Esophagus muscularis mucosa (tissue), 4 donors: ENCODE data around the gene FAM120AOS. TPM values are rescaled to one million over a fixed set of nuclear protein-coding genes. Genes with fewer than 3 reads are reported as not detected.

Experiments used
- DNase-seq: peaks from one replicate; pipeline ENCODE4 v3.0.0-alpha.2; 2017; ENCODE audit errors: extremely low spot score
- H3K27ac ChIP-seq, 4 donors: fragments of 200-600 bp; sonication (generic); replicated peaks in 1 of 4; 1 replicate in 3 of 4; 2 replicates in 1 of 4; pipeline ENCODE4 v1.5.1; 2016 to 2019; ENCODE audit warnings: mild to moderate bottlenecking in 1 of 4
- H3K27me3 ChIP-seq, 4 donors: fragments of 200-600 bp; sonication (generic); one replicate each; pipeline versions ENCODE4 v1.5.1 to v1.6.0; 2016 to 2019
- H3K36me3 ChIP-seq, 4 donors: fragments of 200-600 bp; sonication (generic); one replicate each; pipeline ENCODE4 v1.5.1; 2016 to 2019
- H3K4me1 ChIP-seq, 4 donors: fragments of 200-600 bp; sonication (generic); one replicate each; pipeline ENCODE4 v1.5.1; 2016 to 2019
- H3K4me3 ChIP-seq, 4 donors: fragments of 200-600 bp; sonication (generic); 1 replicate in 2 of 4; 2 replicates in 2 of 4; pipeline ENCODE4 v1.5.1; 2016 to 2019; ENCODE audit warnings: mild to moderate bottlenecking in 4 of 4, moderate library complexity in 1 of 4
- H3K9me3 ChIP-seq, 4 donors: fragments of 200-600 bp; sonication (generic); 1 replicate in 3 of 4; 2 replicates in 1 of 4; pipeline ENCODE4 v1.5.1; 2016 to 2019
- EP300 ChIP-seq: sonication (generic); formaldehyde crosslinking; IDR thresholded peaks from one replicate; pipeline ENCODE4 v1.6.1; 2017; ENCODE audit warnings: antibody characterized with exemption
- POLR2A ChIP-seq: fragments of 450-650 bp; IDR thresholded peaks from one replicate; pipeline ENCODE4 v1.6.1; 2017; ENCODE audit warnings: antibody characterized with exemption, moderate library complexity, mild to moderate bottlenecking, low read depth
- POLR2AphosphoS5 ChIP-seq, 2 donors: sonication (generic); formaldehyde crosslinking; IDR thresholded peaks; one replicate each; pipeline ENCODE4 v1.6.1; 2017; ENCODE audit warnings: antibody characterized with exemption in 2 of 2
- WGBS: methylation state at CpG from one replicate; pipeline ENCODE4 v1.1.5; 2018; 5-methylcytosine and 5-hydroxymethylcytosine counted together
- intact Hi-C: fragments of 100-400 bp; cut with DNase I; formaldehyde crosslinking; loops from one replicate; pipeline ENCODE4 v1.15.1; 2023
- total RNA-seq, 4 donors: library from RNA; depleted of rRNA; stranded (reverse); fragments of >200 nt; gene quantifications; one replicate each; pipeline versions ENCODE4 v1.1.0 to v1.2.1, GENCODE V29; 2016
- TF ChIP-seq, protein P1 (sequence below), 3 experiments: fragments of 200-600 bp in 2 of 3; fragments of 450-650 bp in 1 of 3; sonication (generic) in 2 of 3; IDR thresholded peaks; one replicate each; pipeline ENCODE4 v1.5.1; 2017 to 2019; ENCODE audit warnings: antibody characterized with exemption in 3 of 3, mild to moderate bottlenecking in 2 of 3, moderate library complexity in 1 of 3

The FAM120AOS gene
- 10 to 100 TPM; 51.7 to 63.6 (median 55.3) TPM for total RNA-seq

DNA sequence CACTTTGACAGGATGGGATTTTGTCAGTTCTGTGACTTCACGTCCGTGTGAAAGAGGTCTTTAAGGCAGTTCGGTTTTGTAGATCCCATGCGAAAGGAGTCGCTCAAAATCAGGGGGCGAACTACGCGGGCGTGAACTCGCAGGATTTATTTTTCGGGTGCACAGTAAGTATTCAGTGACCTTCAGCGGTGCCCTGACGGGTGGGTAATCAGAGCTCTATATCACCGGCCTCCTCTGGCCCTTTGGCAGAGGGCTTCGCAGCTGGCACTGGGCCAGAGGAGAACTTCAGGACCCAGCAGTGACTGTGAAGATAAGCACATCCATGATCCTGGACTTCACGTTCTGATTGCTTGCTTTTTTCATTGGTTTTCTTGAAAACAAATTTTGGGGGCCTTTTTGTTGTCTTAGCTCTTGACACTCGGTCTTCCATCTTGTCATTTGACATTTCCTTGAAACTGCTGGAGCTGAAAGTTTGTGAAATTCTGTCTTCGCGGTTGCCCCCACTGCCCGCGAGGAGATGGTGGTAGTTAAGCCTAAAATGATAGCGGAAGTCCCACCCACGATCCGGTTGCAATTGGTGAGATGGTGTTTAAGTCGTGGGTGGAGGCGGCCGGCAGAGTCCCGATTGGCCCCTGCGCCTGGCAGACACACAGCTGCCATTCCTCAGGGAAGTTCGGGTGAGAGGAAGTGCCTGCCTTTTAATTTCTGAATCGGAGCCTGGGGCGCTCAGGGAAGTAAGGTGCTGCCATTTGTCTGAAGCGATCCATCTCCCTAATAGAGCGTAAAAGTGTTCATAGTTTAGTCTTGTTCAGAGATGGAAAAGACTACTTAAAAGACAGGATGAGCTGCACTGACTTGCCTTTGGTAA is at the start of gene FAM120AOS:
FAM120AOS (minus strand) TSS at position 535 of the 868 bp plus-strand sequence. CDS start 872 bp downstream, outside the sequence.
- Histone ChIP-seq H3K9me3 (no peaks in the 10 kb centered on the region), H3K27me3 (no peaks in the 10 kb centered on the region), H3K4me3 (peak within 1 kb of the TSS; percentile 77 to 91 (median 81)), H3K27ac (peak within 1 kb of the TSS; percentile 96 to 99 (median 98)), H3K4me1 (peaks cover 45 to 69% (median 63%) of the 10 kb centered on the region in 4 donors), H3K36me3 (peaks cover 3 to 16% (median 10%) of the 10 kb centered on the region in 4 donors)
- under 1% methylated on average over 26 of the region's 34 CpGs for WGBS
- intact Hi-C loops, result loop anchor here (2.0 to 10.0 kb wide), 3 partner anchors 52 to 318 kb away; partner anchors contain the start of gene NINJ1
- peak; percentile 99 for DNase-seq
- TF ChIP-seq POLR2A (peak; percentile 18), POLR2AphosphoS5 (IDR thresholded peaks at IDR 0.05) (peak; percentile 85 to 87), EP300 (no peak)
- TF ChIP-seq, protein P1, sequence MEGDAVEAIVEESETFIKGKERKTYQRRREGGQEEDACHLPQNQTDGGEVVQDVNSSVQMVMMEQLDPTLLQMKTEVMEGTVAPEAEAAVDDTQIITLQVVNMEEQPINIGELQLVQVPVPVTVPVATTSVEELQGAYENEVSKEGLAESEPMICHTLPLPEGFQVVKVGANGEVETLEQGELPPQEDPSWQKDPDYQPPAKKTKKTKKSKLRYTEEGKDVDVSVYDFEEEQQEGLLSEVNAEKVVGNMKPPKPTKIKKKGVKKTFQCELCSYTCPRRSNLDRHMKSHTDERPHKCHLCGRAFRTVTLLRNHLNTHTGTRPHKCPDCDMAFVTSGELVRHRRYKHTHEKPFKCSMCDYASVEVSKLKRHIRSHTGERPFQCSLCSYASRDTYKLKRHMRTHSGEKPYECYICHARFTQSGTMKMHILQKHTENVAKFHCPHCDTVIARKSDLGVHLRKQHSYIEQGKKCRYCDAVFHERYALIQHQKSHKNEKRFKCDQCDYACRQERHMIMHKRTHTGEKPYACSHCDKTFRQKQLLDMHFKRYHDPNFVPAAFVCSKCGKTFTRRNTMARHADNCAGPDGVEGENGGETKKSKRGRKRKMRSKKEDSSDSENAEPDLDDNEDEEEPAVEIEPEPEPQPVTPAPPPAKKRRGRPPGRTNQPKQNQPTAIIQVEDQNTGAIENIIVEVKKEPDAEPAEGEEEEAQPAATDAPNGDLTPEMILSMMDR (IDR thresholded peaks at IDR 0.05), result no peak

GRCh38 chr9:93501406-93501805 is 48.0 kb upstream of the FAM120AOS start:
- Histone ChIP-seq H3K4me1 (peaks cover 10 to 42% (median 38%) of the 10 kb centered on the region in 4 donors), H3K36me3 (peaks cover 11 to 49% (median 37%) of the 10 kb centered on the region in 4 donors), H3K27ac (peak overlapping the region; percentile 47 to 62 (median 58)), H3K9me3 (no peaks in the 10 kb centered on the region), H3K27me3 (no peaks in the 10 kb centered on the region), H3K4me3 (peak overlapping the region; percentile 37 to 52 (median 47))
- no peak for TF ChIP-seq POLR2A
- TF ChIP-seq POLR2AphosphoS5 (IDR thresholded peaks at IDR 0.05), result no peak
- TF ChIP-seq, protein P1 (IDR thresholded peaks at IDR 0.05), result no peak
- TF ChIP-seq EP300, result no peak
- DNase-seq, result no peak
- WGBS, result 22% methylated on average over 4 of the region's 4 CpGs
- intact Hi-C loops, result loop anchor here (10.0 kb wide), 1 partner anchor 47 kb away; the partner anchor contains the start of genes FAM120A and FAM120AOS

DNA sequence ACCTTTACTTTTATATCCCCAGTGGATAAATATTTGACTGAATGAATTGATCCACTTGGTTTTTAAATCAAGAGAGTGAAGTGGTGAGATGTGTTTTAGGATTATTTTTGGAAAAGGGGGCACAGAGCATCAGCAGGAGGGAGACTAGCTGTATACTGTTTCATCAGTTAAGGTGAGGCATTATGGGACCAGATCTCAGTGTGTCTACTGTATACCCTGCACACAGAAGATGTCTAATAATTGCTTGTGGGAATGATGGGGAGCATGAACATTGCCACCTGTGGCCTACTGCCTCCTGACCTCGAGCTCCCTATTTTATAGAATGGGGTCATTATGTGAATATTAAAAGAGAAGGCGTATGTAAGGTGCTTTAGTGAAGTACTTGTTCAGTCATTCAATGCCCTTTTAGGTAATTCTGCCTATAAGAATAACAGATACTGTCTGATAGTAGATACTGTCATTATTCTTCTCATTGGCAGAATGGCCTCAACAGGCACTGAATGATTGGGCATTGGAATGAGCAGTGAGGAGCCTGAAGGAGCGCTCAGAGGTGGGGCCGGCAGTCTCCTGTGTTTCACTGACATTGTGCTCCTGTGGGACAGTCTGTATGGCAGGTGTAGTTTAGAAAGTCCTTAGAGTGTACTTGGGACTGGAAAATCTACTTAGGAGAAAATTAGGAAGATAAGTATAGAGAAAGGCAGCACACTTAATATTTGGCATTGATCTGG is 47.4 kb upstream of the FAM120AOS start:
- H3K4me3 ChIP-seq, result peak overlapping the region; percentile 37 to 52 (median 47)
- no peaks in the 10 kb centered on the region for H3K27me3 ChIP-seq
- peaks cover 11 to 56% (median 38%) of the 10 kb centered on the region in 4 donors for H3K36me3 ChIP-seq
- 84% methylated on average over 4 of the region's 4 CpGs for WGBS
- TF ChIP-seq, protein P1 (IDR thresholded peaks at IDR 0.05), result no peak
- TF ChIP-seq POLR2A (no peak), POLR2AphosphoS5 (IDR thresholded peaks at IDR 0.05) (no peak), EP300 (no peak)
- no peaks in the 10 kb centered on the region for H3K9me3 ChIP-seq
- peak overlapping the region; percentile 47 to 62 (median 58) for H3K27ac ChIP-seq
- H3K4me1 ChIP-seq, result peaks cover 14 to 38% (median 34%) of the 10 kb centered on the region in 4 donors
- intact Hi-C loops, result loop anchor here (10.0 kb wide), 1 partner anchor 46 kb away; the partner anchor contains the start of genes FAM120A and FAM120AOS
- no peak for DNase-seq

- 89% methylated on average over 3 of the region's 3 CpGs for WGBS
- no peaks in the 10 kb centered on the region for H3K27me3 ChIP-seq
- peaks cover 17 to 65% (median 50%) of the 10 kb centered on the region in 4 donors for H3K36me3 ChIP-seq
- H3K4me1 ChIP-seq, result peaks cover 23 to 31% (median 29%) of the 10 kb centered on the region in 4 donors
- no peak overlapping the region for H3K27ac ChIP-seq
- intact Hi-C loops, result no loop called here
- H3K9me3 ChIP-seq, result no peaks in the 10 kb centered on the region
- no peak overlapping the region for H3K4me3 ChIP-seq
- no peak for DNase-seq
- TF ChIP-seq POLR2A (no peak), POLR2AphosphoS5 (IDR thresholded peaks at IDR 0.05) (no peak), EP300 (no peak)
- TF ChIP-seq, protein P1 (IDR thresholded peaks at IDR 0.05), result no peak
Measured at GRCh38 chr9:93496285-93496684, 42.9 kb upstream of the FAM120AOS start.
